SK-N-SH treated with all-trans-retinoic acid at 6 μM for 48 hours (cell line): ENCODE results near the gene TMEM240.
"Not testable (repeated sequence)": the region's sequence is repeated elsewhere in the genome, so short reads cannot be mapped to it uniquely, and the experiment has no call there.

ENCODE experiments used
- ATAC-seq: fragments of 200-7000 bp; cut with Tn5 transposase; 3 replicates; pipeline ENCODE4 v1.9.1; 2020; ENCODE audit warnings: mild to moderate bottlenecking, moderate library complexity
- ARNTL ChIP-seq: fragments of 450-650 bp; formaldehyde crosslinking; IDR thresholded peaks from 2 replicates; pipeline ENCODE4 v1.5.0; 2020; ENCODE audit warnings: low read depth, mild to moderate bottlenecking, moderate library complexity, borderline replicate concordance
- BACH2 ChIP-seq: fragments of 250-450 bp; sonication (Bioruptor Pico); IDR thresholded peaks from 2 replicates; pipeline ENCODE4 v1.9.0; 2021; ENCODE audit warnings: mild to moderate bottlenecking, borderline replicate concordance
- CSDC2 ChIP-seq: fragments of 250-450 bp; sonication (Bioruptor Pico); IDR thresholded peaks from 2 replicates; pipeline ENCODE4 v1.5.0; 2020; ENCODE audit warnings: mild to moderate bottlenecking, moderate library complexity
- ESRRG ChIP-seq: fragments of 250-450 bp; sonication (Bioruptor Pico); IDR thresholded peaks from 2 replicates; pipeline ENCODE4 v1.6.1; 2021; ENCODE audit warnings: mild to moderate bottlenecking
- GLIS3 ChIP-seq: fragments of 250-450 bp; sonication (Bioruptor Pico); IDR thresholded peaks from 2 replicates; pipeline ENCODE4 v1.5.0; 2020; ENCODE audit warnings: mild to moderate bottlenecking, moderate library complexity
- ISL1 ChIP-seq: fragments of 250-450 bp; sonication (Bioruptor Pico); IDR thresholded peaks from 2 replicates; pipeline ENCODE4 v2.1.2; 2022; ENCODE audit warnings: mild to moderate bottlenecking, moderate library complexity
- OSR1 ChIP-seq: fragments of 250-450 bp; sonication (Bioruptor Pico); IDR thresholded peaks from 2 replicates; pipeline ENCODE4 v1.8.0; 2022; ENCODE audit warnings: moderate library complexity, mild to moderate bottlenecking, inconsistent platforms
- PPARA ChIP-seq: fragments of 250-450 bp; sonication (Bioruptor Pico); IDR thresholded peaks from 2 replicates; pipeline ENCODE4 v1.5.0; 2020; ENCODE audit warnings: mild to moderate bottlenecking, borderline replicate concordance
- ZC3H10 ChIP-seq: fragments of 250-450 bp; sonication (Bioruptor Pico); IDR thresholded peaks from 2 replicates; pipeline ENCODE4 v1.5.1; 2021; ENCODE audit warnings: mild to moderate bottlenecking, moderate library complexity
- ZFP3 ChIP-seq: fragments of 250-450 bp; sonication (Bioruptor Pico); IDR thresholded peaks from 2 replicates; pipeline ENCODE4 v1.5.0; 2020; ENCODE audit warnings: mild to moderate bottlenecking, moderate library complexity
- ZFP30 ChIP-seq: fragments of 450-650 bp; formaldehyde crosslinking; IDR thresholded peaks from 2 replicates; pipeline ENCODE4 v1.5.0; 2022; ENCODE audit warnings: mild to moderate bottlenecking, moderate library complexity
- ZNF565 ChIP-seq: fragments of 450-650 bp; formaldehyde crosslinking; conservative IDR thresholded peaks from 2 replicates; pipeline ENCODE4 v1.5.0; 2020; ENCODE audit warnings: low read depth, mild to moderate bottlenecking, moderate library complexity
- ZNF70 ChIP-seq: fragments of 450-650 bp; formaldehyde crosslinking; IDR thresholded peaks from 2 replicates; pipeline ENCODE4 v1.5.0; 2020; ENCODE audit warnings: mild to moderate bottlenecking, moderate library complexity
- ZNF8 ChIP-seq: fragments of 450-650 bp; formaldehyde crosslinking; IDR thresholded peaks from 2 replicates; pipeline ENCODE4 v1.5.0; 2020; ENCODE audit warnings: mild to moderate bottlenecking, moderate library complexity
- TF ChIP-seq, protein P1 (sequence below): fragments of 250-450 bp; sonication (Bioruptor Pico); IDR thresholded peaks from 2 replicates; pipeline ENCODE4 v1.8.0; 2021; ENCODE audit warnings: low read depth, mild to moderate bottlenecking, moderate library complexity, borderline replicate concordance
- TF ChIP-seq, protein P2 (sequence below): fragments of 250-450 bp; sonication (Bioruptor Pico); IDR thresholded peaks from 2 replicates; pipeline ENCODE4 v1.5.1; 2021; ENCODE audit warnings: mild to moderate bottlenecking, moderate library complexity
- TF ChIP-seq, protein P3 (sequence below): fragments of 250-450 bp; sonication (Bioruptor Pico); IDR thresholded peaks from 2 replicates; pipeline ENCODE4 v1.8.0; 2020; ENCODE audit warnings: mild to moderate bottlenecking, moderate library complexity, borderline replicate concordance
- TF ChIP-seq, protein P4 (sequence below): fragments of 250-450 bp; sonication (Bioruptor Pico); IDR thresholded peaks from 2 replicates; pipeline ENCODE4 v1.5.0; 2020; ENCODE audit warnings: mild to moderate bottlenecking, moderate library complexity
- TF ChIP-seq, protein P5 (sequence below): fragments of 250-450 bp; sonication (Bioruptor Pico); IDR thresholded peaks from 2 replicates; pipeline ENCODE4 v1.5.1; 2020; ENCODE audit warnings: low read depth, mild to moderate bottlenecking, moderate library complexity

Gene TMEM240

GRCh38 chr1:1504777-1505365 is 35.6 kb downstream of the TMEM240 start:
- ATAC-seq: peak; percentile 74

- not testable (repeated sequence) for ATAC-seq
These were observed 44.9 kb downstream of the TMEM240 start for GRCh38 chr1:1495461-1495975.

- ATAC-seq: not testable (repeated sequence)
These were observed 46.1 kb downstream of the TMEM240 start for GRCh38 chr1:1494311-1494710.

DNA sequence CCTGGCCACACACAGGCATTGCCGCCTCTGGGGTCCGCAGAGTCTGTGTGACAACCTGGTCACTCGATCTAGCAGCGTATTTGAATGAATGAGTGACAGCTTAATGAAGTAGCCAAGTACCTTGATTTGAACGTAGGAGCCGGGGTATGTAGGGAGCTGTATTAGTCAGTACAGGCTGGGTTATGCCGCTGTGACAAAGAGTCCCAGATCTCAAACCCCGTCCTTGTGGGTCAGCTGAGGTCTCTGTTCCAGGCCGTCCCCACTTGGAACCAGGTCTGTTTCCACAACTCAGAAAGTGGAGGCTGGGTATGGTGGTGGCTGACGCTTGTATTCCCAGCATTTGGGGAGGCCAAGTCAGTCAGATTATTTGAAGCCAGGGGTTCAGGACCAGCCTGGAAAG is 48.8 kb downstream of the TMEM240 start:
- ATAC-seq: no peak

DNA sequence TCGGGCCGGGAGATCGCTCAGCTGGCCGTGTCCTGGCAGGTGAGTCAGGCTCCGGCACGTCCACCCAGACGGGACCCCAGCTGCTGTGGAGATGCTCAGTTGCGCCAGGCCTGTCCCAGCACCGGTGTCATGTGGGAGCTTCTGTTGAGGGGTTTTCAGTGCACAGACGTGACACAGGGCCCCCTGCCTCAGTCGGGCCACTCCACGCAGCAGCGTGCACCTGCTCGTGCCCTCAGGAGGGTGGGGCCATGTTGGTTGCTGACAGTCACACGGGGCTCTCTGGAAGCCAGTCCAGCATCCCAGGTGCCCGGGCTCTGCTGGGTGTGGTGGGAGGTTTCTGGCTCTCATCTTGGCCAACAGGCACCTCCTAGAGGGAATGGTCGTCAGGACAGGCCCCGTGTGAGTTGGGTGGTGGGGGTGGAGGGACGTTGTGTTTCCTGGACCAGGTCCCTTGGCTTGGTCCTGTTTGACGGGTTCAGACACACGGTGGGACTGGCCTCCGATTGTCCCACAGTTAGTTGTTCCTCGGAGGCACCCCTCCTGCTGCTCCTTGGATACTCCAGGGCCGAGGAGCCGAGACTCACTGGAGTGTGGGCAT is 49.7 kb downstream of the TMEM240 start:
- TF ChIP-seq ZFP30 (CRISPR knock-in tag) (no peak), ESRRG (no peak), CSDC2 (CRISPR knock-in tag) (no peak), GLIS3 (CRISPR knock-in tag) (no peak), ZNF8 (CRISPR knock-in tag) (no peak), ZC3H10 (CRISPR knock-in tag) (no peak), PPARA (CRISPR knock-in tag) (no peak)
- TF ChIP-seq, protein P1, sequence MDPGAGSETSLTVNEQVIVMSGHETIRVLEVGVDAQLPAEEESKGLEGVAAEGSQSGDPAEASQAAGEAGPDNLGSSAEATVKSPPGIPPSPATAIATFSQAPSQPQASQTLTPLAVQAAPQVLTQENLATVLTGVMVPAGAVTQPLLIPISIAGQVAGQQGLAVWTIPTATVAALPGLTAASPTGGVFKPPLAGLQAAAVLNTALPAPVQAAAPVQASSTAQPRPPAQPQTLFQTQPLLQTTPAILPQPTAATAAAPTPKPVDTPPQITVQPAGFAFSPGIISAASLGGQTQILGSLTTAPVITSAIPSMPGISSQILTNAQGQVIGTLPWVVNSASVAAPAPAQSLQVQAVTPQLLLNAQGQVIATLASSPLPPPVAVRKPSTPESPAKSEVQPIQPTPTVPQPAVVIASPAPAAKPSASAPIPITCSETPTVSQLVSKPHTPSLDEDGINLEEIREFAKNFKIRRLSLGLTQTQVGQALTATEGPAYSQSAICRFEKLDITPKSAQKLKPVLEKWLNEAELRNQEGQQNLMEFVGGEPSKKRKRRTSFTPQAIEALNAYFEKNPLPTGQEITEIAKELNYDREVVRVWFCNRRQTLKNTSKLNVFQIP: no peak
- no peak for ATAC-seq

More for the DNA sequence above, 48.8 kb downstream of the TMEM240 start:
- TF ChIP-seq, protein P2, sequence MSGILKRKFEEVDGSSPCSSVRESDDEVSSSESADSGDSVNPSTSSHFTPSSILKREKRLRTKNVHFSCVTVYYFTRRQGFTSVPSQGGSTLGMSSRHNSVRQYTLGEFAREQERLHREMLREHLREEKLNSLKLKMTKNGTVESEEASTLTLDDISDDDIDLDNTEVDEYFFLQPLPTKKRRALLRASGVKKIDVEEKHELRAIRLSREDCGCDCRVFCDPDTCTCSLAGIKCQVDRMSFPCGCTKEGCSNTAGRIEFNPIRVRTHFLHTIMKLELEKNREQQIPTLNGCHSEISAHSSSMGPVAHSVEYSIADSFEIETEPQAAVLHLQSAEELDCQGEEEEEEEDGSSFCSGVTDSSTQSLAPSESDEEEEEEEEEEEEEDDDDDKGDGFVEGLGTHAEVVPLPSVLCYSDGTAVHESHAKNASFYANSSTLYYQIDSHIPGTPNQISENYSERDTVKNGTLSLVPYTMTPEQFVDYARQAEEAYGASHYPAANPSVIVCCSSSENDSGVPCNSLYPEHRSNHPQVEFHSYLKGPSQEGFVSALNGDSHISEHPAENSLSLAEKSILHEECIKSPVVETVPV (CRISPR knock-in tag): no peak
- TF ChIP-seq ESRRG: no peak
- TF ChIP-seq, protein P3, sequence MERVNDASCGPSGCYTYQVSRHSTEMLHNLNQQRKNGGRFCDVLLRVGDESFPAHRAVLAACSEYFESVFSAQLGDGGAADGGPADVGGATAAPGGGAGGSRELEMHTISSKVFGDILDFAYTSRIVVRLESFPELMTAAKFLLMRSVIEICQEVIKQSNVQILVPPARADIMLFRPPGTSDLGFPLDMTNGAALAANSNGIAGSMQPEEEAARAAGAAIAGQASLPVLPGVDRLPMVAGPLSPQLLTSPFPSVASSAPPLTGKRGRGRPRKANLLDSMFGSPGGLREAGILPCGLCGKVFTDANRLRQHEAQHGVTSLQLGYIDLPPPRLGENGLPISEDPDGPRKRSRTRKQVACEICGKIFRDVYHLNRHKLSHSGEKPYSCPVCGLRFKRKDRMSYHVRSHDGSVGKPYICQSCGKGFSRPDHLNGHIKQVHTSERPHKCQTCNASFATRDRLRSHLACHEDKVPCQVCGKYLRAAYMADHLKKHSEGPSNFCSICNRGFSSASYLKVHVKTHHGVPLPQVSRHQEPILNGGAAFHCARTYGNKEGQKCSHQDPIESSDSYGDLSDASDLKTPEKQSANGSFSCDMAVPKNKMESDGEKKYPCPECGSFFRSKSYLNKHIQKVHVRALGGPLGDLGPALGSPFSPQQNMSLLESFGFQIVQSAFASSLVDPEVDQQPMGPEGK (CRISPR knock-in tag): no peak

DNA sequence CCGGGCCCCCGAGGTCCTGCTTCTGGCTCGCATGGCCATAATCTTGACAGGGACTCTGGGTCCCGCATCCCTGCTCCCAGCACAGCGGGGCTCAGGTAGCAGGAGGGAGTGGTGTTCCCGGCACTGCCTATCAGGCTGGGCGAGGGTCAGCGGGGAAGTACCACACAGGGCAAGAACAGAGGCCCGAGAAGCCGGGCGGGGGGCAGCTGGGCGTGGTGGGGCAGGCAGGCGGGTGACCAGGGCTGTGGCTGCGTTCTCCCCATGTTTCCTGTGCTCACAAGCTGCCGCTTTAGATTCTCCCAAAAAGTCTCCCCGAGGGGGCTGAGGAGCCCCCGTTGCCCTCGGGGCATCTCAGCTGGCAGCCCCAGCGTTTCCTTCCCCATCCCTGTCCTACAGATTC is 50.6 kb downstream of the TMEM240 start:
- no peak for ATAC-seq
- no peak for TF ChIP-seq ARNTL

- ATAC-seq: no peak
- no peak for TF ChIP-seq PPARA (CRISPR knock-in tag)
- TF ChIP-seq ZC3H10 (CRISPR knock-in tag): no peak
- TF ChIP-seq, protein P1: no peak
- TF ChIP-seq ISL1: no peak
- TF ChIP-seq, protein P4, sequence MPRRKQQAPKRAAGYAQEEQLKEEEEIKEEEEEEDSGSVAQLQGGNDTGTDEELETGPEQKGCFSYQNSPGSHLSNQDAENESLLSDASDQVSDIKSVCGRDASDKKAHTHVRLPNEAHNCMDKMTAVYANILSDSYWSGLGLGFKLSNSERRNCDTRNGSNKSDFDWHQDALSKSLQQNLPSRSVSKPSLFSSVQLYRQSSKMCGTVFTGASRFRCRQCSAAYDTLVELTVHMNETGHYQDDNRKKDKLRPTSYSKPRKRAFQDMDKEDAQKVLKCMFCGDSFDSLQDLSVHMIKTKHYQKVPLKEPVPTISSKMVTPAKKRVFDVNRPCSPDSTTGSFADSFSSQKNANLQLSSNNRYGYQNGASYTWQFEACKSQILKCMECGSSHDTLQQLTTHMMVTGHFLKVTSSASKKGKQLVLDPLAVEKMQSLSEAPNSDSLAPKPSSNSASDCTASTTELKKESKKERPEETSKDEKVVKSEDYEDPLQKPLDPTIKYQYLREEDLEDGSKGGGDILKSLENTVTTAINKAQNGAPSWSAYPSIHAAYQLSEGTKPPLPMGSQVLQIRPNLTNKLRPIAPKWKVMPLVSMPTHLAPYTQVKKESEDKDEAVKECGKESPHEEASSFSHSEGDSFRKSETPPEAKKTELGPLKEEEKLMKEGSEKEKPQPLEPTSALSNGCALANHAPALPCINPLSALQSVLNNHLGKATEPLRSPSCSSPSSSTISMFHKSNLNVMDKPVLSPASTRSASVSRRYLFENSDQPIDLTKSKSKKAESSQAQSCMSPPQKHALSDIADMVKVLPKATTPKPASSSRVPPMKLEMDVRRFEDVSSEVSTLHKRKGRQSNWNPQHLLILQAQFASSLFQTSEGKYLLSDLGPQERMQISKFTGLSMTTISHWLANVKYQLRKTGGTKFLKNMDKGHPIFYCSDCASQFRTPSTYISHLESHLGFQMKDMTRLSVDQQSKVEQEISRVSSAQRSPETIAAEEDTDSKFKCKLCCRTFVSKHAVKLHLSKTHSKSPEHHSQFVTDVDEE (CRISPR knock-in tag): no peak
- TF ChIP-seq ZNF8 (CRISPR knock-in tag): no peak
- TF ChIP-seq, protein P5, sequence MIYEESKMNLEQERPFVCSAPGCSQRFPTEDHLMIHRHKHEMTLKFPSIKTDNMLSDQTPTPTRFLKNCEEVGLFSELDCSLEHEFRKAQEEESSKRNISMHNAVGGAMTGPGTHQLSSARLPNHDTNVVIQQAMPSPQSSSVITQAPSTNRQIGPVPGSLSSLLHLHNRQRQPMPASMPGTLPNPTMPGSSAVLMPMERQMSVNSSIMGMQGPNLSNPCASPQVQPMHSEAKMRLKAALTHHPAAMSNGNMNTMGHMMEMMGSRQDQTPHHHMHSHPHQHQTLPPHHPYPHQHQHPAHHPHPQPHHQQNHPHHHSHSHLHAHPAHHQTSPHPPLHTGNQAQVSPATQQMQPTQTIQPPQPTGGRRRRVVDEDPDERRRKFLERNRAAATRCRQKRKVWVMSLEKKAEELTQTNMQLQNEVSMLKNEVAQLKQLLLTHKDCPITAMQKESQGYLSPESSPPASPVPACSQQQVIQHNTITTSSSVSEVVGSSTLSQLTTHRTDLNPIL (CRISPR knock-in tag): no peak
- no peak for TF ChIP-seq GLIS3 (CRISPR knock-in tag)
- TF ChIP-seq BACH2 (CRISPR knock-in tag): no peak
- no peak for TF ChIP-seq CSDC2 (CRISPR knock-in tag)
- no peak for TF ChIP-seq ZFP3 (CRISPR knock-in tag)
- TF ChIP-seq ZNF565 (CRISPR knock-in tag): no peak
- no peak for TF ChIP-seq OSR1
- no peak for TF ChIP-seq ZNF70 (CRISPR knock-in tag)
- no peak for TF ChIP-seq ARNTL
These were observed 51.2 kb downstream of the TMEM240 start for GRCh38 chr1:1489231-1489630.
